ENCODE measurements around the gene HYOU1.
"Not testable (repeated sequence)": the region's sequence is repeated elsewhere in the genome, so short reads cannot be mapped to it uniquely, and the experiment has no call there.

HYOU1 gene, protein sequence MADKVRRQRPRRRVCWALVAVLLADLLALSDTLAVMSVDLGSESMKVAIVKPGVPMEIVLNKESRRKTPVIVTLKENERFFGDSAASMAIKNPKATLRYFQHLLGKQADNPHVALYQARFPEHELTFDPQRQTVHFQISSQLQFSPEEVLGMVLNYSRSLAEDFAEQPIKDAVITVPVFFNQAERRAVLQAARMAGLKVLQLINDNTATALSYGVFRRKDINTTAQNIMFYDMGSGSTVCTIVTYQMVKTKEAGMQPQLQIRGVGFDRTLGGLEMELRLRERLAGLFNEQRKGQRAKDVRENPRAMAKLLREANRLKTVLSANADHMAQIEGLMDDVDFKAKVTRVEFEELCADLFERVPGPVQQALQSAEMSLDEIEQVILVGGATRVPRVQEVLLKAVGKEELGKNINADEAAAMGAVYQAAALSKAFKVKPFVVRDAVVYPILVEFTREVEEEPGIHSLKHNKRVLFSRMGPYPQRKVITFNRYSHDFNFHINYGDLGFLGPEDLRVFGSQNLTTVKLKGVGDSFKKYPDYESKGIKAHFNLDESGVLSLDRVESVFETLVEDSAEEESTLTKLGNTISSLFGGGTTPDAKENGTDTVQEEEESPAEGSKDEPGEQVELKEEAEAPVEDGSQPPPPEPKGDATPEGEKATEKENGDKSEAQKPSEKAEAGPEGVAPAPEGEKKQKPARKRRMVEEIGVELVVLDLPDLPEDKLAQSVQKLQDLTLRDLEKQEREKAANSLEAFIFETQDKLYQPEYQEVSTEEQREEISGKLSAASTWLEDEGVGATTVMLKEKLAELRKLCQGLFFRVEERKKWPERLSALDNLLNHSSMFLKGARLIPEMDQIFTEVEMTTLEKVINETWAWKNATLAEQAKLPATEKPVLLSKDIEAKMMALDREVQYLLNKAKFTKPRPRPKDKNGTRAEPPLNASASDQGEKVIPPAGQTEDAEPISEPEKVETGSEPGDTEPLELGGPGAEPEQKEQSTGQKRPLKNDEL

DNA sequence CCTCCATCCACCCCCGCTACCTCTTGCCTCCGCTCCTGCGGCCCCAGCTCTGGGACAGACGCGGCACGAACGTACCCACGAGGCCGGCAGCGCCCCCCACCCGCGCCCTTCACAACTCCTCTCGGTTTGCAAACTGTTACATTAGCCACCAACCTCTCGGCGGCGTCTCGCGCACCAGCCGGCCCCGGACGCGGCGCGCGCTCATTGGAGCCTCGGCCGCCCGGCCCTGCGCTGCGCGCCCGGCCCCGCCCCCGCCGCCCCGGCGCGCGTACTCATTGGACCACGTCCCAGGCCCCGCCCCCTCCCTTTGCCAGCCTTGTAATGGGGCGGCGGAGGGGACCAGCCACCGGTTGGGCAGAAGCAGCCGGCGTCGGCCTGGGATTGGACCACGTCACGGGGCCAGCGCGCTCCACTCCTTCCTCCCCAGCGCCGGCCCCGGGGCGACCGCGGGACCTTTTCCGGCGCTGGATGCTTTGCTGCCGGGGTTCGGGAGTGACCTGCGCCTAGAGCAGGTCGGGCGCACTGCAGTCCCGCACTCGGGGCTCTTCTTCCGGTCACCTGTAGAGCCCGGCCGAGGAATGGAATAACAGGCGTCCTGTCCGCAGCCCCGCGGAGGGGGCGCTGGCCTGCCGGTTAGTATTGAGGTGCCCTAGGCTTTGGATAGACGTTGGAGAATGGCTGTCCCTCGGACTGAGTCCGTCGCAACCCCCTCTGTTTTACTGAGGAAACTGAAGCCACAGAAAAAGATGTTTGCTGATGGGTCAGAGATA, at the start of gene HYOU1:
HYOU1 (minus strand) TSS at position 206 of the 770 bp plus-strand sequence. CDS start 1,045 bp downstream, outside the sequence.
- peak; percentile 85 to 94 for DNase-seq

DNA sequence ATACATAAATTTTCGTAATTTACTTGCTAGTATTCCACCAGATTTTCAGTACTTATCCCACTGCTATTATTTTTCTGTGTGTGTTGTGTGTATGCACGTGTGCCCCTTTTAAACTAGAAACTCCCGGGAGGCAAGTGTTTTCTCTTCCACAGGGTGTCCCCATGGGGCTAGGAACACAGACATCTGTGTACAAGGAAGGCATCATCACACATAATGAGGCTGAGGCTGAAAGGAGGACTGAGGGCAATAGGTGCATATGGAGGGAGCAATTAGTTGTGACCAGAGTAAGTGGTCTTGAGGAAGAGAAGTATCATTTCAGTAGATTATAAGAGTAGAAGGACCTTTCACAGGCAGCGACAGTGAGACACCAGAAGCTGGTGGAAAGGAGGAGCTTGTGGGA, 46.8 kb upstream of the HYOU1 start:
- DNase-seq, result no peak

DNA sequence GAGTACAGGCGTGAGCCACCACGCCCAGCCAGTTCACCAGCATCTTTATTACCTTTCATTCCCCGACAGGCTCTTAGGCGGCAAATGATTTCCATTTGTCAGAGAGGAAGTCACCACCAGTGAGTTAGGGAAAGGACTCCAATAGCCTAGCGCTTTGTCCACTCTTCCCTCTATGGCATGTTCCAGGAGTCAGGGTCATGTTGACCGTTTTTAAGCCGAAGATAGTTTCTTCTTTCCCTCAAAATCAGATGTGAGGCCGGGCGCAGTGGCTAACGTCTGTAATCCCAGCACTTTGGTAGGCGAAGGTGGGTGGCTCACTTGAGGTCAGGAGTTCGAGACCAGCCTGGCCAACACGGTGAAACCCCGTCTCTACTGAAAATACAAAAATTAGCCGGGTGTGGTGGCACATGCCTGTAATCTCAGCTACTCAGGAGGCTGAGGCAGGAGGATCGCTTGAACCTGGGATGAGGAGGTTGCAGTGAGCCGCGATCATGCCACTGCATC, 46.2 kb upstream of the HYOU1 start:
- DNase-seq, result not testable (repeated sequence)

DNA sequence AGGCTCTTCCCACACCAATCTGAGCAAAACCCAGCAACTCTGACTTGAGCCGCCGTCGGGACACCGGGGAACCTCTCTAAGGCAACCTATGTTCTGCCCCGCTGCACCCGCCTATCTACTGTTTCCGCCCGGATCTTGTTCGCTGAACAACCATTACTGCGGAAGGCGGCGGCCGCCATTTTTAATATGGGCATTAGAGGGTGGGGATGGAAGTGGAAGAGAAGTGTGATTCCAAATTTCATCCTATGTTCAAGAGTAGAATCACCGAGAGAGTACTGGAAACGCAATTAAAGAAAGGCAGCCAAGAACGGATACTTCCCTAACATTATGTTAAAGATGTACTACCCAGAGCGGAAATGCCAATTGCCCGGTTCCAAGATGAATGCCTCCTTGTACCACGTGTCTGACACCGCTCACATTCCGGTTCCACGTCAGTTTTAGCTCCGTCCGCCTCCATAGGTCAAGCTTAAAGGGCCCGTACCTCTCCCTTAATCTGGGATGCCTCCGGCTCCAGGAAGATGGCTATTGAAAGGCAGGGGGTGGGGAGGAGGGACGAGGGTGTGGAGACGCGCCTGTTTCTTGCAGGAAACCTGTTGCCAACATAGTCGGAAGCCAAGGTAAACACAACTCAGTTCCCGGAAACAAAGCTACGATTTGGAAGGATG, 44.9 kb upstream of the HYOU1 start, which contains the start of gene DPAGT1:
DPAGT1 (minus strand) TSS at position 95 of the 665 bp plus-strand sequence. CDS start 198 bp downstream, outside the sequence.
- peak; percentile 94 to 98 for DNase-seq

DNA sequence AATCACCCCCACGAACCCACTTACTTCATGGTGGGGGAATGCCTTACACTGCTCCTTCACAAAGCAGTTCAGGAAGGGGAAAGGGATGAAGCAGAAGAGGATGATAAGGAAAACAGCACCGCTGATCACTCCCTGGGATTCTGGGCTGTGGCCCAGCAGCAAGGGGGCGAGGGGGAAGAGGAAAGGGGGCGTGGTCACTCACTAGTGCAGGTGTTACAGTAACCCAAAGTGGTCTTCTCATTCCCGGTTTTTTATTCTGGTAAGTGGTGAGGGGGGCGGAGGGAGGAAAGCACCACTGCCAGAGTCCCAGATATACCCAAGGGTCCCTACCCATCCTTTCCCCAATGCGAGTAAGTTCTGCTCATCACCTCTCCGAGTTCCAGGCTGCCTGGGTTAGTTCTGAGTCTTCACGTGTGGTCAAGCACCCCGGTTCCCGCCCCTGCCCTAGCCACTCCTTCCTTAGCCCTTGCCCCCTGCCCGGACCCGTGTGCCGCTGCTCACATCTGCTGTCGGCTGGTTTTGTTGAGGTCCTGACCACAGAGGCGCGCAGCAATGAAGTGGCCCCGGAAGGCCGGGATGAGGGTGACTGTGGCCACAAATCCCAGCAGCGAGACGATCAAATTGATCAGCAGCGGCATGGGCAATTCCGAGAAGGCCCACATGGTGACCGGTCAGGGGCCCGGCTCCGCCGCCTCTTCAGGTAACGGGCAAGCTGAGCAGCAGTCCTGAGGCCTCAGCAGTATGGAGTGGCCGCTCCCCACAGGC, 44.2 kb upstream of the HYOU1 start:
- DNase-seq, result peak in 1 of 2 experiments; percentile 64

DNA sequence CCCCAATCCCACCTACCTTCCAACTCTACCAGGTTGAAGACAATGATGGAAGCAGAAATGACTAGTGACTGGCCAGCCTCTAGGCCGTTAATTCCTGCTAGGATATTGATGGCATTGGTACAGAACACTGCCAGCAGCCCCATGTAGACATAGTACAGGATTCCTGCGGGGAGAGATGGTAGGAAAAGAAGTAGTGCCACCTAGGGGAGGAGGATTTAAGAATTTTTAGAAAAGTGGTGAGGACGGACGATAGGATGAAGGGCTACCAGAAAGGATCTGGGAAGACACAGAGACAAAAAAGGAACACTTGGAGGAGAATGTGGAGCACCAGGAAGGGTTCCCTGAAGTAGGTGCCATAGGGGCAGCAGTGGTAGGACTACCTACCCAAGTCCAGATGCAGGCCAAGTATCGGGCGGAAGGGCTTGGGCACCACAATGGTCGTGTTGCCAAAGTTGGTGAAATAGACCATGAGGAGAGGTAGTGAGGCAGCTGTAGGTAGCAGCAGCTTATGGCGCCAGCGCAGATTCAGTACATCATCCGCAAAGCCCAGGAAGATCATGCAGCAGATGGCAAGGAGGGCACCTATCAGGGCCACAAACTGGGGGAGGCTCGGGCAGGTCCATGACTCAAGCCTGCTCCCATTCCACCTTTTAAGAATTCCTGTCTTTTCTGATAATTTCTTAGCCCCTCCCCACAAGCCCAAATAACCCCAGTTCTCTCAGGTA, 43.4 kb upstream of the HYOU1 start:
- peak in 1 of 2 experiments; percentile 64 for DNase-seq

DNA sequence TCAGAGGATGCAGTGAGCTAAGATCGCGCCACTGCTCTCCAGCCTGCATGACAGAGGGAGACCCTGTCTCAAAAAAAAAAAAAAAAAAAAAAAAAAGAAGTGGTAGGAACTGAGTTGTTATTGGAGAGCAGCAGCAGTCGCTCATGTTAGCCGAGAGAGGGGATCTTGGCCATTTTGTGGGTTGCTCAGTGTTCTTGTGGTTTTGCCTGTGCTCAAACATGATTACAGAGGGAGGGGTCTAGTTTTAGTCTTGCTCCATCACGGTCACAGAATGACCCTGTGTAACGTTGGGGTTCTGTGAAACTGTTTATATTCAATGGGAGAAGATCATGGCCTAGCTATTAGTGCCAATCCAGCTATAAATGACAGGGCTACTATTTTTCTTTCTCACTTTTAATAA, 42.7 kb upstream of the HYOU1 start:
- DNase-seq, result no peak

DNA sequence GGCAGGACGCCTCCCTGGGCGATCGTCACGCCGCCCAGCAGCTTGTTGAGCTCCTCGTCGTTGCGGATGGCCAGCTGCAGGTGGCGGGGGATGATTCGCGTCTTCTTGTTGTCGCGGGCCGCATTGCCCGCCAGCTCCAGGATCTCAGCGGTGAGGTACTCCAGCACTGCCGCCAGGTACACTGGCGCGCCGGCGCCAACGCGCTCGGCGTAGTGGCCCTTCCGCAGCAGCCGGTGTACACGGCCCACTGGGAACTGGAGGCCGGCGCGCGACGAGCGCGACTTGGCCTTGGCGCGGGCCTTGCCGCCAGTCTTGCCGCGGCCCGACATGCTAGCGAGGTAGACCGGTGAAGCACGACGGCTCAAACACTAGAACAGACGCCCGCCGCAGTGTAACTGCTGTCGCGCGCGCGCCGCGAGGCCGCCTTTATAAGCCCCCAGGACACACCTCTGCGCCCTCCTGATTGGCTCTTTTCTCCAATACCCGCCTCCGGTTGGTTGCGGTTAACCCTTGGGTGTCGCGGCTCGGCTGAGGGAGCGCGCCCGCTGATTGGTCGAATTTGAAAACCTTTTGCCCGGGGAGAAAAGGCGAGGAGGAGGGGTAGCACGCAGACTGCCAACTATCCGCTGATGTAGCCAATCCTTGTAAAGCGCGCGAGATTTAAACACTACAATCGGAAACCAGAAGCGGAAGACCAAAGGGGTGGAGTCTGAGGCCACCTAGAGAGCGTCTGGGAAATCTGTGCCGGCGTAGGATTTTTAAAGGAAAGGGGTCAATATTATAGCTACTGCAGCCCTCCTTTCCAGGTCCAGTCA, 38.3 kb upstream of the HYOU1 start:
- DNase-seq, result peak; percentile 98 to 99

DNA sequence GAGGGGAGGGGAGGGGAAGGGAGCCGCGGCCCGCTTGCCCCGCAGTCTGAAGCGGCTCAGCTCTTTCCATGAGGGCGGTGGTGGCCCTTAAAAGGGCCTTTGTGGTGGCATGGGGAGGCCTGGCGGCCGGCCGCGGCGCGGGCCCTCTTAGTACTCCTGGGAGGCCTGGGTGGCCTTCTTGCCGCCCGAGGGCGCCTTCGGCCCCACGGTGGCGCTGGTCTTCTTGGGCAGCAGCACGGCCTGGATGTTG, 37.7 kb upstream of the HYOU1 start:
- peak in 1 of 2 experiments; percentile 69 for DNase-seq

DNA sequence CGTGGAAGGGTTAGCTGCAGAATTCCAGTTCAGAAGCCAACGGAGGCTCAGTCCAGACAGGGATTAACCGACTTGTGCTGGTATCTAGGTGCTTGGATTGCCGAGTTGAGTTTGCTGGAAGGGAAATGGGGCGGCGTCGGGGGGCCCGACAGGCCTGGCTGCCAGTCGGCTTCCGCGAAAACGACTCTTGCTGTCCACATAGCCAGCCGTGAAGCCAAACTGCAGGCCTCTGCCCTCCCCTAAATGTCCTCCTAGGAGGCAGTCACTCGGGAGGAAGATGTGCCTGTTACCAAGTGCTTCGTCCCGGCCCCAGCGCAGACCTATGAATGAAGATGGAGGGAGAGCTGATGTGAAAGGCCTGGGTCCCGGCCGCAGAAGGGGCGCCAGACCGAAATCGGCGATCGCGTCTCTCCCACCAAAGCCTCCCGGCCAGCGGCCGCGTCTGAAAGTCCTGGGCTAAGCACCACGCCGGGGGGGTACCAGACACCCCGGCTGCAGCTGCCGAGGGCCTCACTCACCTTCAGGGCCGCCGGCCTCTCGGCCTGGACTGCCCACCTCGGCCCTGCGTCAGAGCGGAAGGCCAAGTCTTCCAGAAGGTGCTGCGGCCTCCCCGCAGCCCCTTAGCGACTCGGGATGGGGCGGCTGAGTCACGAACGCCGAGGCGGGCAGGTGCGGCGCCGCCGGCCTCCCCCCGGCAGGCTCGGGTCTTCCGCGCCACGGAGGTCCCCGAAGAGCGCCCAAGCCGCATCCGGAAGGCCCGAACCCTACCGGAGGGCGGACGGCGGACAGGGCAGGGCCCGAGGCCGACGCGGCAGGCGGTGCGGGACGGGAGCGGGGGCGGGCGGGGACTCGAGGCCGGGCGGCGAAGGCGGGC, 37.2 kb upstream of the HYOU1 start:
- peak in 1 of 2 experiments; percentile 25 for DNase-seq

DNA sequence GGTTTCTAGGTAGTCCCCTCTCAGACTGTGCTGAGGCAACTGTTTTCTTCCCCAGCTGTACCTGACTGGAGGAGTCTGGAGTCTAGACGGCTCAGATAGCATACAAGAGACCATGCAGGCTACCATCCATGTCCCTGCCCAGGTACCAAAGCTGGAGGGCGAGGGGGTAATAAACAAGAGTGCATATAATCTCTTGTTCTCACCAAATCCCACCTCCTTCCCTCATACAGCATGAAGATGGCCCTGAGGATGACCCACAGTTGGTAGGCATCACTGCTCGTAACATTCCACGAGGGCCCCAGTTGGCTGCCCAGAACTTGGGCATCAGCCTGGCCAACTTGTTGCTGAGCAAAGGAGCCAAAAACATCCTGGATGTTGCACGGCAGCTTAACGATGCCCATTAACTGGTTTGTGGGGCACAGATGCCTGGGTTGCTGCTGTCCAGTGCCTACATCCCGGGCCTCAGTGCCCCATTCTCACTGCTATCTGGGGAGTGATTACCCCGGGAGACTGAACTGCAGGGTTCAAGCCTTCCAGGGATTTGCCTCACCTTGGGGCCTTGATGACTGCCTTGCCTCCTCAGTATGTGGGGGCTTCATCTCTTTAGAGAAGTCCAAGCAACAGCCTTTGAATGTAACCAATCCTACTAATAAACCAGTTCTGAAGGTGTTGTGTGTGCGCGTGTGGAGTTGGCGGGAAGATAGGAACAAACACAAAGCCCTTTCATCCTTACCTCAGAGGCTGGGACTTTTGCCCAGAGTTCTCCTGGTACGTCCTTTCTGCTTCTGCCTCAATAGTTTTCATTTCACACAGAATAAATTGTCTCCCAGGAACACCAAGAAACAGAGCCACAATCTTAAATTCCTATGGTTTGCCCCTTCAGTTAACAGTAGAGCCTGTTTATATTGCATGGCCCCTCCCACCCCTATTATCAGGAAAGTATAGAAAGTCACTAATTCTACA, 36.2 kb upstream of the HYOU1 start:
- DNase-seq, result no peak

DNA sequence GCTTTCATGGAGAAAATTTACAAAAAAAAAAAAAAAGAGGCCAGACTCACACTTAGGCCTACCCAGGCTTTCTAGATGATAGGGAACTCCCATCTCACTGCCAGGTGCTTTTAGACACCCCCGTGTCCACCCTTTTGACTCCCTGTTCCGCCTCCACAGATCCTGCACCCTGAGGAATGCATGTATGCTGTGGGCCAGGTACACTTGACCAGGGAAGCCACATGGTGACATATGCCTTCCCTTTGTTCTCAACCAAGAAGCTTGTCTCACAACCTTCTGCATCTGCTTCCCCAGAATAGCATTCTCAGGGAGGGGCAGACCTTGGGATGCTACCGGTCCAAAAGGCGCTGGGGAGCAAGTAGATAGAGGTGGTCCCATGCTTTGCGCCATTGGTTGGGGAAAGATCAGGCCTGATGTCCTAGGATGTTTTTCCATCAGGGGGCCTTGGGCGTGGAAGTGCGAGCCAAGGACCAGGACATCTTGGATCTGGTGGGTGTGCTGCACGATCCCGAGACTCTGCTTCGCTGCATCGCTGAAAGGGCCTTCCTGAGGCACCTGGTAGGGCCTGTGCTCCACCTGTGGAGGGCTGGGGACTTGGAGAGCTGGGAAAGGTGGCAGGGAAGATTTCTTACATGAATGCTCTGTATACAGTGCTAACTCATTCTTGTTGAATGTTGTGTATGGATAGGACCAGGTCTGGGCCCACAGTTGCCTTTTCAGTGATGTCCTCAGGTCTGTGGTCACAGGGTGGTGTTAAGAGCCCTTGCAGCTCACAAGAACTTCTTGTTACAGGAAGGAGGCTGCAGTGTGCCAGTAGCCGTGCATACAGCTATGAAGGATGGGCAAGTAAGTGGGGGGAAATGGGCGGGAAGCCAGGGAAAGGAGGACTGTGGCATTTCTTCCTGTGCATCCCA, 35.2 kb upstream of the HYOU1 start:
- DNase-seq, result no peak

DNA sequence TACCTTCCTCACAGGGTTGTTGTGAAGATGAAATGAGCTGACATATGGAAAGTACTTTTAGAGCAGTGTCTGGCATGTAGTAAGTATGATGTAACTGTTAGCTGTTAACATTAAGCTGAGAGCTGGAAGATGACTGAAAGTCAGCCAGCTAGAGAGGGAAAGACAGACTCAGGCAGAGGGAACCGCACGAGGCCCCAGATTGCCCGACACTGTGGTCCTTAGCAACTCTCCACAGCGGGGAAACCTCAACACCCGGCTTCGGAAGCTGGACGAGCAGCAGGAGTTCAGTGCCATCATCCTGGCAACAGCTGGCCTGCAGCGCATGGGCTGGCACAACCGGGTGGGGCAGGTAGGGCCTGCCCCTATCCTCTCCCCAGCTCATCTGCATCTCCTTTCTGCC, 34.2 kb upstream of the HYOU1 start:
- no peak for DNase-seq

DNA sequence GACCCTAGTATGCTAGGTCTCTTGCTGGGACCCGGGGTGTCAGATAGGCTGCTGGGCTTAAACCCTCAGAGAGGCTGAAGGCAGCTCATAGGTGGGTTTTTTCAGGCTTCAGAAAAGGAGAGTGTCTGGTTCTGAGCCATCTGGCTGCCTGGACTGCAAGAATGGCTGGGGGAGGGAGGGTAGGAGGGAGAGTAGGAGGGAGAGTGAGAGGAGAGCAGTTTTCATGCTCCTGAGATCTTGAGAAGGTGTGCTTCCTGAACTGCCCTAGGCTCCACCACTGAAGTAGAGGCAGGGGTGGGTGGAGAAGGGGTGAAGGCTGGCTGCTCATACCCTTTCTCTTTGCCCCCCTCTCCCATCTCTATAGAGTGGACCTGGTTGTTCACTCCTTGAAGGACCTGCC, 32.3 kb upstream of the HYOU1 start:
- DNase-seq, result no peak

DNA sequence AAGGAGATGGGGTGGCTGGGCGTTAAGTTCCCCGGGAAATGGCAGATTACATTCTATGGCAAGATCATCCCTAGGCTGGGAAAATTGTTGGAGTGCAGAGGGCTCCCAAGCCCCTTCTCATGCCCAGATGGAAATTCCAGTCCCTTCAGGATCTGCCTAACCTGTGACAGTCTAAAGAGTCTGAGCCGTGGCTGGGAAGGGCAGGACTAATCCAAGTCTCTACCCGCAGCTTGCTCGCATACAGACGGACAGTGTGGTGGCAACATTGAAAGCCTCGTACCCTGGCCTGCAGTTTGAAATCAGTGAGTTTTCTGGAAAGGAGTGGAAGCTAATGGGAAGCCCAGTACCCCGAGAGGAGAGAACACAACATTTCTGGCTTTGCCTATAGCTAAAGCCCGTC, 31.4 kb upstream of the HYOU1 start:
- DNase-seq, result no peak

DNA sequence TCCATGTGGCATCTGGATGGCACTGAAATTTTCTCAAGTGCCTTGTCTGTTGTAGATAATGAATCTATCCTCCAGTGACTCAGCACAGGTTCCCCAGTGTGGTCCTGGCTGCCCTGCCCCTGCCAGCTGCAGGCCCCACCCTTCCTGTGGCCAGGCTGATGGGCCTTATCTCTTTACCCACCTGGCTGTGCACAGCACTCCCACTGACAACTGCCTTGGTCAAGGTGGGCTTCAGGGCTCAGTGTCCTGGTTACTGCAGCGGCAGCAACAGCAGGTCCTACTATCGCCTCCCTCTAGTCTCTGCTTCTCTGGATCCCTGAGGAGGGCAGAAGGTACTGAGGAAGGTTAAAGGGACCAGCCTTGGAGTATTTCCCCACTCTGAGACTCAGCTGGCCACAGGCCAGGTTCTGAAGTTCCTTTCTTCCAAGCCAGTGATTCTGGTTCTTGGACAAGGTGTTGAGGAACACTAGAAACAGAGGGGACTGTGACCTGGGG, 30.8 kb upstream of the HYOU1 start:
- DNase-seq, result no peak
